Measurements from ENCODE around the gene RAC3.

RAC3 gene

GRCh38 chr17:82016875-82017459 is 14.5 kb upstream of the RAC3 start:
- H3K27ac ChIP-seq (ENCODE audit: low read depth, low read length), result peak overlapping the region; percentile 24; the same call in 1 of the 2 replicates

GRCh38 chr17:82017612-82018151 is 13.8 kb upstream of the RAC3 start:
- peaks cover 15% of the 10 kb centered on the region for H3K79me2 ChIP-seq (ENCODE audit: insufficient read depth, low read length)
- 0 out of 2 replicates have a peak, but pooled peaks cover 6% of the 10 kb centered on the region for H3F3A ChIP-seq (ENCODE audit: insufficient read depth)
- H3K4me2 ChIP-seq (ENCODE audit: low read depth, low read length, poor library complexity, severe bottlenecking), result no peak overlapping the region
- H3K27me3 ChIP-seq (ENCODE audit: low read length), result no peaks in the 10 kb centered on the region
- TF ChIP-seq CTCF (IDR thresholded peaks at IDR 0.05; ENCODE audit: insufficient read depth, low read length, poor library complexity, severe bottlenecking) (no peak), EZH2phosphoT487 (conservative IDR thresholded peaks at IDR 0.05; ENCODE audit: low read length) (no peak)
- no peaks in the 10 kb centered on the region for H4K20me1 ChIP-seq (ENCODE audit: low read depth, low read length)
- no peaks in the 10 kb centered on the region for H3K36me3 ChIP-seq (ENCODE audit: low read length)
- no peak overlapping the region for H3K9ac ChIP-seq (ENCODE audit: low read length)
- H3K27ac ChIP-seq (ENCODE audit: low read depth, low read length), result peak overlapping the region; percentile 24
- H3K4me3 ChIP-seq (ENCODE audit: insufficient read depth, low read length, poor library complexity, severe bottlenecking), result no peak overlapping the region
- H3K9me3 ChIP-seq (ENCODE audit: insufficient read depth, low read length), result no peaks in the 10 kb centered on the region
- H2AFZ ChIP-seq (ENCODE audit: low read depth, low read length, severe bottlenecking), result no peak overlapping the region
- no peaks in the 10 kb centered on the region for H3K9me2 ChIP-seq (replicated peaks; ENCODE audit: insufficient read depth, low read length)

More at GRCh38 chr17:82016875-82017459, 14.5 kb upstream of the RAC3 start:
- H3K9ac ChIP-seq (ENCODE audit: low read length), result no peak overlapping the region
- H3K9me2 ChIP-seq (replicated peaks; ENCODE audit: insufficient read depth, low read length), result no peaks in the 10 kb centered on the region
- no peak overlapping the region for H3K4me3 ChIP-seq (ENCODE audit: insufficient read depth, low read length, poor library complexity, severe bottlenecking)
- no peaks in the 10 kb centered on the region for H3K9me3 ChIP-seq (ENCODE audit: insufficient read depth, low read length)
- no peaks in the 10 kb centered on the region for H4K20me1 ChIP-seq (ENCODE audit: low read depth, low read length)
- H3K4me2 ChIP-seq (ENCODE audit: low read depth, low read length, poor library complexity, severe bottlenecking), result no peak overlapping the region
- no peaks in the 10 kb centered on the region for H3K36me3 ChIP-seq (ENCODE audit: low read length)
- TF ChIP-seq EZH2phosphoT487 (conservative IDR thresholded peaks at IDR 0.05; ENCODE audit: low read length) (no peak), CTCF (IDR thresholded peaks at IDR 0.05; ENCODE audit: insufficient read depth, low read length, poor library complexity, severe bottlenecking) (no peak)
- H2AFZ ChIP-seq (ENCODE audit: low read depth, low read length, severe bottlenecking), result no peak overlapping the region
- H3K79me2 ChIP-seq (ENCODE audit: insufficient read depth, low read length), result peaks cover 8% of the 10 kb centered on the region
- H3F3A ChIP-seq (ENCODE audit: insufficient read depth), result 0 out of 2 replicates have a peak, but pooled peaks cover 4% of the 10 kb centered on the region
- H3K27me3 ChIP-seq (ENCODE audit: low read length), result no peaks in the 10 kb centered on the region

GRCh38 chr17:82018152-82018988 is 13.1 kb upstream of the RAC3 start:
- no peaks in the 10 kb centered on the region for H3K36me3 ChIP-seq (ENCODE audit: low read length)

More at GRCh38 chr17:82018152-82018988, 13.1 kb upstream of the RAC3 start:
- Histone ChIP-seq H3K9me2 (replicated peaks; ENCODE audit: insufficient read depth, low read length) (no peaks in the 10 kb centered on the region), H3K79me2 (ENCODE audit: insufficient read depth, low read length) (peaks cover 15% of the 10 kb centered on the region), H3K4me2 (ENCODE audit: low read depth, low read length, poor library complexity, severe bottlenecking) (no peak overlapping the region), H4K20me1 (ENCODE audit: low read depth, low read length) (no peaks in the 10 kb centered on the region), H3K27ac (ENCODE audit: low read depth, low read length) (no peak overlapping the region), H3K27me3 (ENCODE audit: low read length) (no peaks in the 10 kb centered on the region), H2AFZ (ENCODE audit: low read depth, low read length, severe bottlenecking) (no peak overlapping the region), H3K9me3 (ENCODE audit: insufficient read depth, low read length) (no peaks in the 10 kb centered on the region), H3K4me3 (ENCODE audit: insufficient read depth, low read length, poor library complexity, severe bottlenecking) (no peak overlapping the region), H3F3A (ENCODE audit: insufficient read depth) (0 out of 2 replicates have a peak, but pooled peaks cover 6% of the 10 kb centered on the region), H3K9ac (ENCODE audit: low read length) (no peak overlapping the region)
- TF ChIP-seq CTCF (IDR thresholded peaks at IDR 0.05; ENCODE audit: insufficient read depth, low read length, poor library complexity, severe bottlenecking) (no peak), EZH2phosphoT487 (conservative IDR thresholded peaks at IDR 0.05; ENCODE audit: low read length) (no peak)
